M059J (cell line): Measurements from ENCODE around the gene PLEKHA1. TPM values are rescaled to one million over a fixed set of nuclear protein-coding genes. Genes with fewer than 3 reads are reported as not detected.
A peak's percentile ranks its signal among the peaks of the same experiment; 100 is the strongest.

ENCODE experiments used
- DNase-seq: peaks from one replicate; pipeline ENCODE4 v3.0.0-alpha.2; 2012; ENCODE audit warnings: low read depth
- total RNA-seq: library from RNA; depleted of rRNA; stranded (reverse); fragments of >200 nt; shearing (Covaris generic); gene quantifications from 2 replicates; pipeline ENCODE4 v1.2.3, GENCODE V29; 2014; rRNA removed

PLEKHA1 gene
- total RNA-seq = 8.8 and 13.5 TPM in 2 replicates

DNA sequence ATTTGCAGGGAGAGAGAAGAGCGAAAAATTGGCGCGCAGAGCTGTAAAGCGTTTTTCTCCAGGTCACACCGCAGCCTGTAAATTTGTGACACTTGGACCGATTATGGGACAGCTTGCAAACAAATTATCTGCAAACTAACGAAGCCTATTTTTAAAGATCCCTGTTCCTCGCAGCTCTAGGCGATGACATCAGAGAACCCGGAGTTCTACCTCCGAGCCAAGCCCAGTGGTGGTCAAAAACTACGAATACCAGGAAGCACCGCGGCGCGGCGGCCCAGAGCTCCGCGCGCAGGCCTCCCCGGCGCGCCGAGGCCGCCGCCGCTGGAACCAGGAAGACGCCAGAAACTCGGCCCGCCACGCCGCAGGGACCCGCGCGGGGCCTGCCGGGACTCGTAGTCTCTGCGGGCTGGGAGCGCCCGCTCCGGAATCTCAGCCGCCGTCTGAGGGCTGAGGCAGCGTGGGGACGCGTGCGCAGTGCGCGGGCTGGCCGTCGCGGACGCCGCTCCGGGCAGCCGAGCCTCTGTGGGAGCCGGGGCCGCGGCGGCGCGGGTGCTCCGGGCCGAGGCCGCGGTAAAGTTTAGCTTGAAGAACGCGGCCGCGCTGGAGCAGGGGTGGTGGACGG is at the start of gene PLEKHA1:
PLEKHA1 (plus strand) TSS at position 472 of the 622 bp plus-strand sequence. CDS start 18,493 bp downstream, outside the sequence.
- peak; percentile 94 for DNase-seq

- no peak for DNase-seq
These were observed 49.3 kb upstream of the PLEKHA1 start for GRCh38 chr10:122325235-122325634.

GRCh38 chr10:122326385-122326784 is 48.1 kb upstream of the PLEKHA1 start:
- no peak for DNase-seq

- no peak for DNase-seq
These were observed 47.7 kb upstream of the PLEKHA1 start for GRCh38 chr10:122326806-122327205.

DNA sequence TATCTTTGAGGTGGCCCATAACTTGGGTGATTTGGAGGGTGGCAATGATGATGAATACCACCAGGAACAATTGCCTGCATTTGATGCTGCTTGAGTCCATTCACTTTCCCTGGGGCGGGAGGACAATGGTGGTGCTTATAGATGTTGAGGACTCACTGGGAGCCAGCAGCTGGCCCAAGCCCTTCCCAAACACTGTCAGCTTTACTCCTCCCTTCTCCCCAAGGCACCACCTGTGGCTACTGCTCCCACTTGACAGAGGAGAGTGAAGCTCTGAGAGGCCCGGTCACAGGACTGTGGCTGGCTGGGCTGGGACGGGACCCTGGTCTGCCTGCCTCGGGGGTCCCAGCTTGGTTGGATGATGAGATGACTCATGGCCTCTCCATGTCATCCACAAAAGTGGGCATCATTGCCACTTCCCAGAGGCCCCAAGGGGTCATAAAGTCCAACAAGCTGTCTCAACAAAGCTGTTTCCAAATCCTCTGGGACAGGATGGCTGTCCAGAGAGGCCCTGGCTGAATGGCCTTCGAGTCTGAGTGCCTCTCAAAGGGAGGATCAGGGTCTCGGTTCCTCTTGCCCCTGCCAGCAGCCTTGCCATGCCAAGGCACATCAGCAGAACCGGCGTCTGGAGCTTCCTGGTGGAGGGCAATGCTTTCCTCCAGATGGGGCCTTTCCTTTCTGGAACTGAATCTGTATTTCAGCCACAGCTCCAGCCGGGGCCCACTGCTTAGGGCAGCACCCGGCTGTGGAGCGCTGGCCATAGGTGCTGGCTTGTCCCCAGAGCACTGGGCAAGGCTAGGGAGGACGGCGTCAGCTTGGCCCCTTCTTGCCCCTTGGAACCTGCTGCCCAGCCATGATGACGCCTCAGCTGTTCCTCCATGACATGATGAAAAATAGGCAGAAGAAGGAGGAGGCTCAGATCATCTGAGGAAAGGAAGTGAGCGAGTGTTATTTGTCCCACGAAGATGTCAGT is 47.0 kb upstream of the PLEKHA1 start:
- DNase-seq = no peak

DNA sequence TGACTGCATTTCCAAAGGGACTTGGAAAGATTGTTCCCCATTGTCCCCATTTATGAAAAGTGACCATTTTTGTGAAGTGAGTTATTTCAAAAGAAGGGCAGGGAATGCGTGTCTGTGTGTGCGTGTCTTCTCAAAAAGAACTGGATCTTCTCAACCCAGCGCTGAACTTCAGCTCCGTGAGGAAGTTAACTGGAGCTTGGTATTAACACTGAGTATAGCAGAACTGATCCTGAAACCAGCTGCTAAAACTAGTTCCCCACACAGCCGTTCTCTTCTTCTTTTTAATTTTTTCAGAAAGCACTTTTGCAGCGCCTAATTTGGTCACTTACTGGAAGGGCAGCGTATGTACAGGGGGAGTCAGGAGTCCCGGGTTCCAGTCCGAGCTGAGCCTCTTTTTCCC is 45.8 kb upstream of the PLEKHA1 start:
- DNase-seq = no peak

GRCh38 chr10:122329416-122329815 is 45.1 kb upstream of the PLEKHA1 start:
- DNase-seq = no peak

DNA sequence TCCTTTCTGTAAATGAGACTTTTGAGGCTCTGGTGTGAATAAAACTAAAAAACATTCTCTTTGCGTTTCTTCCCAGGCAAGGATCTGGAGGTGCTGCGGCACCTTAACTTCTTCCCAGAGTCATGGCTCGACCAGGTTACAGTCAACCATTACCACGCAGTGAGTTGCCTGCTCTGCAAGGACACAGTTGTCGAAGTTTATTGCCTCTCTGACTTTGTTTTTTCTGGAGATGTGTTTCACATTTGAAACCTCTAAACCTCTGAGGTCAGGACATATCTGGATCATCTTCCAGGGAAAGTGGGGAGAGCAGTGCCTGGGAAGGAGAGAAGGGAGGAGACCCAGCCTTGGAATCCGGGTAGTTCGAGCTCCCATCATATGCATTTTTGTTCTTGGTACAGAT is 43.4 kb upstream of the PLEKHA1 start:
- no peak for DNase-seq

- DNase-seq = peak; percentile 29
These were observed 42.7 kb upstream of the PLEKHA1 start for GRCh38 chr10:122331615-122332446.

DNA sequence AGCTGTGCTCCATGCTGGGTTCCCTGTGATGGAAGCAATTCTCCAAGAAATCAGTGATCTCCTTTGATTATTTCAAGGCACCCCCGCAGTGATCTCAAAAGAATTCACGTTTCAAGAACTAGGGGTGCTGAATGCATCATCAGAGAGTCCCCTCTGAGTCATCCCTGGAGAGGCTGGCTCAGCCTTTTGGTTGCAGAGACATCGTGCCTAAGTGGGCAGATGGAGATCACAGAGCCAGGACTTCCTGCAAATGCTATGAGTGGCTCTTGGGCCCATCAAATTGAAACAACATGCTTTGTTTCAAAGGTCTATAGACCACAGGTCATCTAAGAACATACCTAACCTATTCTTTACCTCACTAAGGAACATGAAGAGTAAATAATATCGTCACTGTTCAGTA is 41.5 kb upstream of the PLEKHA1 start:
- DNase-seq = peak; percentile 26

- DNase-seq = no peak
These were observed 38.2 kb upstream of the PLEKHA1 start for GRCh38 chr10:122336332-122336731.

- no peak for DNase-seq
These were observed 37.5 kb upstream of the PLEKHA1 start for GRCh38 chr10:122336961-122337360.

GRCh38 chr10:122338609-122339441 is 35.7 kb upstream of the PLEKHA1 start:
- no peak for DNase-seq

GRCh38 chr10:122341141-122341810 is 33.2 kb upstream of the PLEKHA1 start:
- no peak for DNase-seq

DNA sequence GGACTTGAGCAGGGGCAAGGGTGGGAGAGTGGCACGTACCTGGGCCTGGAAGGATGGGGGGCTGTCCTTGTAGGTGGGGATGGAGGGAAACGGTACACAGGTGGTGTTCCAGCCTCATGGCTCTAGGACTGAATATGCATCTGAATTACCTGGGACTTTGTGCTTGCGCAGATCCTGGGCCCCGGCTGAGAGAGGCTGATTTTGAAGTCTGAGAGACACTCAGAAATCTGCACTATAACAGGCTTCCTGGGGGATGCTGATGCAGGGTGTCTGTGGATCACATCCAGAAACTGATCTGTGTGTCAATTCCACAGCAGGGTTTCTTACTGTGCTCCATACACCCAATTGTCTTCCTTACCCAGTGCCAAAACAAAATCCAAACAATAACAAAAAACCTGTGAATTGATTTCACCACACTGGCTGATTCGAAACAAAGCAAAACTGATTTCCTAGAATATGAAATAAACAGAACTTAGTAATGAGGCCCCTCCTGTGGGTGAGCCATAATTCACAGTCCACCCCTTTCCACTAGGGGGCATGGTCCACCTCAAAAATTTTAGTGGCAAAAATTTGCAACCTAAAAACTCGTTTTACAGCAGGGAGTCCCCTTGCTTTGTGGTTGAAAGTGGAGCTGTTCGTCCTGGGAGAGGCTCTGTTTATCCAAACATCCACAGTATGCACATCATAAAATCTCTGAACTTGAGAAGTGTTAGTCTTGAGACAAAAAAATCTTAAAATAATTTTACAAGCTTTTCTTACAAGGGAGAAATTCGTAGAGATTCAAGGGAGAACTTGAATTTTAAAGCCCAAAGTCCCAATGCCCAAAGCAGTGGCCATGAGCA is 32.0 kb upstream of the PLEKHA1 start:
- peak; percentile 52 for DNase-seq

DNA sequence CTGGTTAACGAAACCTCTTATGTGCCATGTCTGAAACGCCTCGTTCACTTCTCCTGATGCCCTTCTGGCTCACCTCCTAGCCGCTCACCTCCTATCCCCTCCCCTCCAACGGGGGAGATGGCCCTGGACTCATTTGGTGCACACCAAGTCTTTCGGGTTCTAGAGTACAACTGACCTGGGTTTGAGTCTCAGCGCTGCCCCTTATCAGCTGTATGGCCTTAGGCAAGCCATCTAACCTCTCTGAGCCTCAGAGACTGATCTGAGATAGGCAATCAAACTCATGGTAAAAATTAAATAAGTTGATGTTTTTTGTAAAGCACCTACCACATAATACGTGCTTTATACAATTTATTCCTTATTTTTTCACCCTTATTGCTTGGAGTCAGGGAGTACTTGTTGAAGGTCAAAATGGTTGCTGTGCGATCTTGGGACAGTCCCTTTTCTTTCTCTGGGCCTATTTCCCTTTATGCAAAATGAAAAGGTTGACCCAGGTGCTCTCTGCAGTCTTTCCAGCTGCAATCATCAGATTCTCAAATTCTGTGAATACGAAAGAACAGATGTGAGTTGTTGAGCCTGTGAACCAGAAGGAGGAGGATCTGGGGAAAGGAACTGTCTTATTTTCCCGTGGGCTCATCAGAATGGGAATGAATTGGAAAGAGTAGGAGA is 31.2 kb upstream of the PLEKHA1 start:
- DNase-seq = no peak

- no peak for DNase-seq
These were observed 30.6 kb upstream of the PLEKHA1 start for GRCh38 chr10:122343936-122344335.

DNA sequence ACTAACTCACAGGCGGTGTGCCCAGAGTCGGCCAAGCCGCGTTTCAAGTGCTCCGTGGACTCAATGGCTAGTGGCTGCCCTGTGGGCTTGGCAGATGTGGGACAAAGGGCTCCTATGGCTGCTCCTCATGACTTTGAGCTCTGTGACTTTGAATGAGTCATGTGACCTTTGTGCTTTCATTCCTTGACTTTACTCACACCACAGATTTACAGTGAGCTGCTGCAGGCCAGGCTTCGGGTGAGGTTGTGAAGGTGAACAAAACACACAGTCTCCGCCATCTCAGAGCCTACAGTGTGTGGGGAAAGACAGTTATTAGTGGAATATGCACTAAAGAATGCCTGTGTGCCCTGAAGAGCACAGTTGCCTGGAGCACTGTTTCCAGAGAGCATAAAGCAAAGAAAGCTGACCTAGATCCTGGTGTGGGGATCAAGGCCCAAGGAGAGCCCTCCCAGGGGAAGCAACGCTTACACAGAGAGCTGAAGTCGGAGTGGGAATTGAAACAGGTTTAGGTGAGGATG is 29.7 kb upstream of the PLEKHA1 start:
- DNase-seq = peak; percentile 86
